22Rv1 (cell line): ENCODE measurements around the gene SNX13.

Source experiments
- CTCF ChIP-seq: fragments of 450-650 bp; IDR thresholded peaks from 2 replicates; pipeline ENCODE4 v1.5.1; 2017; ENCODE audit warnings: mild to moderate bottlenecking
- ZFX ChIP-seq: fragments of 450-650 bp; IDR thresholded peaks from 2 replicates; pipeline ENCODE4 v1.6.1; 2017; ENCODE audit warnings: antibody characterized with exemption, borderline replicate concordance

GRCh38 chr7:17807242-17807641, 133.1 kb downstream of the SNX13 start:
- TF ChIP-seq CTCF (no peak), ZFX (no peak)
